Glomerular visceral epithelial cell (primary cell): ENCODE measurements around the gene TTLL5.

Experiments used
- DNase-seq: peaks from one replicate; pipeline ENCODE4 v3.0.0-alpha.2; 2016; ENCODE audit errors: extremely low spot score

Gene TTLL5

GRCh38 chr14:75732888-75733287 lies 71.8 kb downstream of the TTLL5 start:
- no peak for DNase-seq

DNA sequence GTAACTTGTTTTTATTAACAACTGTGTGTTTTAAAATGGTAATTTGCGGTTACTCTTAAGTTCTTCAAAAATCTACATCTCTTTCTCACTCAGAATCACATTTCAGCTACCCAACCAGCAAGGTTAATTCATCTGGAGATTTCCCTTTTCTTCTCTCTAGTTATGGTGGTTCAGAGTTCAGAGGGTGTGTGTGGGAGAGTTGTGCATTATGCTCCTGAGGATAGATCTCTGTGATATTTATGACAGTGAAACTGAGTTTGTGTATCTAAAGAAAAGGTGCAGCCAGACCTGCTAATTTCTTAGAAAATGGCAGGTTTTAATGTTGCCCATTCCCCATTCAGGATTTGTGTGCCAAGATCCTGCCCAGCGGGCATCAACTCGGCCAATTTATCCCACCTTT lies 73.8 kb downstream of the TTLL5 start:
- no peak for DNase-seq

GRCh38 chr14:75736845-75737485 lies 75.9 kb downstream of the TTLL5 start:
- DNase-seq = no peak

DNA sequence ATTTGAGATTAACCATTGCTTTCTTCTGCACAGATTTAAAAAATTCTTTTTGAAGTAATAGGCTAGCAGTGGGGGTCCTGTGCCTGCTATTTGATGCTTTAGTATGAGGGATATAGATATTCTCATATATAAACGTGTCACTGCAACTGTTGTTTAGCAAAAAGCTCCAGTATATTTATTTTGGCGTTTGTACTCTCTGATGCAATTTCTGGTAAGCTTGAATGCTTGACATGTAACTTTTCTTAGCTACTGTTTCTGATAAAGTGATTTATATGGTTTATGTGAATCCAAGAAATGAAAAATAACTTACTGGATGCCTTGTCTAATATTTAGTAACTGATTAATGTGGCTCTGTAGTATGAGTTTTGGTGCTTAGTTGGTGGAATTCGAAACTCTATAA lies 77.1 kb downstream of the TTLL5 start:
- DNase-seq = no peak

DNA sequence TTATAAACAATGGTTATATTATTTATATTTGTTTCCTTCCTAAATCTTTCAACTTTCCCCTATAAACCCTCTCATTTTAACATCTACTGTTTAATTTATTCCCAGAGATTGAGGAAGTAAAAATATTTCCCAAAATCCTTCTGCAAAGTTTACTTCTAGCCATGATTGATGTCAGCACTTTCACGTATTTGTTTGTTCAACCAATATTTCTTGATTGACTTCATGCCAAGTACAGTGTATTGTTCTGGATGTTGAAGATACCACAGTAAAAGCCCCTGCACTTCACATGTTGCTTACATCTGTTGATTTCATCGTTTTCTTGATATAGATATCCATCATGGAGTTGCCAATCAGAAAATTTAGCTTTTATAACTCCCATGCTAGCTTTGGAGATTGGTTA lies 81.8 kb downstream of the TTLL5 start:
- DNase-seq = no peak

GRCh38 chr14:75747899-75748298 lies 86.9 kb downstream of the TTLL5 start:
- DNase-seq = no peak

- DNase-seq = no peak
These were observed 87.3 kb downstream of the TTLL5 start for GRCh38 chr14:75748336-75748735.

- no peak for DNase-seq
These were observed 90.2 kb downstream of the TTLL5 start for GRCh38 chr14:75751296-75751695.

DNA sequence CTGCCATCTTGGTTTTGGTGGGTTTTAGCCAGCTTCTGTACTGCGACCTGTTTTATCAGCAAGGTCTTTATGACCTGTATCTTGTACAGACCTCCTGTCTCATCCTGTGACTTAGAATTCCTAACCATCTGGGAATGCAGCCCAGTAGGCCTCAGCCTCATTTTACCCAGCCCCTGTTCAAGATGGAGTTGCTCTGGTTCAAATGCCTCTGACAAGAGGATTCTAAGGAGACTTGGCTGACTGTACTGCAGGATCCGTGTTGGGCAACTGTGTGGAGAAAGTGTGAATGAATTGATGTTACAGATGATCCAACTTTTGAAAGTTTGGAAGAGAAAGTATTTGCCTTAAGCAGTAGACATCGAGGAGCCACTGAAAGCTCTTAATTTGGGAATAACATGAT lies 91.0 kb downstream of the TTLL5 start:
- no peak for DNase-seq

GRCh38 chr14:75752907-75753594 lies 92.0 kb downstream of the TTLL5 start:
- no peak for DNase-seq

- DNase-seq = no peak
These were observed 92.7 kb downstream of the TTLL5 start for GRCh38 chr14:75753696-75754095.

DNA sequence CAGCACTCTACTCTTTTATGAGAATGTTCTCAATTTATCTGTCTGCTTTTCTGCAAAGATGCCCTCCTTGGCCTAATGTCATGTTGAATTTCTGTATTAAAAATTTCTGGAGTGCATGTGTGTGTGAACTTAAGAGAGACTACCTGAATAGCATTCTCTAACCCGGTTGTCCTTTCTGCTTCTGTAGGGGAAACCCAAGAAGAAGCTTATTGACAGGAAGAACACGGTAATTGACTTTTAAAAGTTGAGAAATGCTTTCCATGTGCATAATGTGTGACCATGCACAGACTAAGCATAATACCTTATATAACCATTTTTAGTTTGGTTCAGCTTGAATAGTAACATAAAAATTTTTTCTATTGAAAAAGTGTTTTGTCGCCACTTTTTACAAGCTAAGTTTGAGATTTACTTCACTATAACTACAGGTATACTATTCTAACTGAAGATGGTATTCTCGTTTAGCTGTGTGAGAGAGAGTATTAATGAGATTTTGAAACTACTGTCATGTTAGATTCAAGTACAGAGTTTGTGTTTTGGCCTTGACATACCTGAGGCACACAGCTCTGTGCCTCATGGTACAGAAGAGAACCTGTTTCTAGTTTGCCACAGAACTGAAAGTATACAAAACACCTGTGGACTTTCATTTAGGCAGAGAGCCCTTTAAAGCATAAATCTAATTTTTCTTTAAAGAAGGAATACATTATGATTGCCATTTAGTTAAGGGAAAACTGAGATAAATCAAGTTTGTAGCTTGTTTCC lies 96.8 kb downstream of the TTLL5 start:
- no peak for DNase-seq

DNA sequence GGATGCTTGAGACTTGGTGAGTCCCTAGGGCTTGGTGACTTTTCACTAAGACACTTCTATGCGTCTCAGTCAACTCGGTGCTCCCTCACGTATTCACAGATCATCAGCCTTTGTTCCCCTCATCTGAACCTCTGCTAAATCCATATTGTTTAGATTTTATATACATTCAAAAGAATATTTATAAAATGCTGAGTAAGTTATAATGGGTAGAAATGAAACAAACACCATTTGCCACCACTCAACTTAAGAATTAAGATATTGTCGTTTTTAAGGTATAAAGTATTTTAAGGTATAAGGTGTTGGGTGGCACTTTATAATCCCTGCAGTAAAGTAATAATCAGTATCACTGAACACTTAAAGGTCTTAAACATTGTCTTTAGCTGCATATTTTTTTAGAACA lies 103.0 kb downstream of the TTLL5 start:
- no peak for DNase-seq

- no peak for DNase-seq
These were observed 108.1 kb downstream of the TTLL5 start for GRCh38 chr14:75769047-75769685.

- no peak for DNase-seq
These were observed 109.6 kb downstream of the TTLL5 start for GRCh38 chr14:75770635-75771034.

DNA sequence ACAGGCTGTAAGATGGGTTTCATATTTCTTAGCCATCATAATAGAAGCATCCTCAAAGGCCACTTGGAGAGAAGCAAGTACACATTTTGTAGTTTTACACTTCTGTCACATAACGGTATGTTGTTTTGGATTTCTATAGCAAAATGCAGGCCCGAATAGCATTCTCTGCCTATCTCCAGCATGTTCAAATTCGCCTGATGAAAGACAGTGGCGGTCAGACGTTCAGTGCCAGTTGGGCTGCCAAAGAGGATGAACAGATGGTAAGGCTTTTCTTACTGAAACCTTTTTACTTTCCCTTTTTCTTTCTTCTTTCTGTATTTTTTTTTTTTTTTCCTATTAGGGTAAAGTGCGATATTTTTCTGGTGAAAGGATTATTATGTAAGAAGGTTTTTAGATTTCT lies 110.5 kb downstream of the TTLL5 start:
- DNase-seq = no peak

GRCh38 chr14:75773046-75773445 lies 112.0 kb downstream of the TTLL5 start:
- no peak for DNase-seq

DNA sequence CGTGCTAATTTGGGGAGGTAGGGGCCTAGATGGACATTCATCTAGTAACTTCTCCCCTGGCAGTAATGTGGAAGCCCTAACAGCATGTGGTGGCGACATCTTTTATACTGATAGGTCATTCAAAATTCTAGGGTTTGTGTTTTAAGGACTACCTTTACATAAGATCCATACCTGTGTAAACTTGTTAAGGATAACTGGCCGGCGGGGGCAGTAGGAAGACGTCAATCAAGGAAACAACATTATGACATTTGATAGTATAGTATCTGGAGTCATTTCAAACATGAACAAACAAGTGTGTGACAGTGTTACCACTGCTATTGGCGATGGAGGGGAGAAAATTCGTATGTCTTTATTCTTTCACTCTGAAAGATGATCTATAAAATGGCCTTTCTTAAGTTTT lies 120.0 kb downstream of the TTLL5 start:
- no peak for DNase-seq

GRCh38 chr14:75783184-75783583 lies 122.1 kb downstream of the TTLL5 start:
- no peak for DNase-seq

DNA sequence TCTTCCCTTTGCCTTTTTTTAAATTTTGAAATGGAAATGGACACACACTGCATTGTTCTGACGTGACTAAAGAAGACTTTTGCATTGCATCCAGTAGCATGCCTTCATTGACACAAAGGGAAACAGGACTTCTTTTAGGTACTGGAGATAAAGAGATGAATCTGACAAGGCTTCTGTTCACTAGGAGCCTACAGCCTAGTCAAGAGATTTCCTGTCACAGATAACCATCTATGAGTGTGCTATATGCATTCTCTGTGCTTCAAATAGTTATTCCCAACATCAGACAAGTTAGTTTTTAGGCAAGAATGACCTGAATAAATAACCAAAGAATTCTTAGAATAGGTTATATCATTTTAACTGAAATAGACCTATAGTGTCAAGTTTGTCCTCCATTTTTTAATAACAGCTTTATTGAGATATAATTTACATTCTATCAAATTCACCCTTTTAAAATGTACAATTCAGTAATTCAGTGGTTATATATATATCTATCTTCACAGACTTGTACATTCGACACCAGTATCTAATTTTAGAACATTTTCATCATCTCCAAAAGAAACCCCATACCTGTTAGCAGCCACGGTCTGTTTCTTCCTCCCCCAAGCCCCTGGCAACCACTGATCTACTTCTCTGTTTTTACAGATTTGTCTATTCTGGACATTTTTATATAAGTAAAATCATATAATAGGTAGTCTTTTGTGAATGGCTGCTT lies 122.7 kb downstream of the TTLL5 start:
- DNase-seq = no peak

DNA sequence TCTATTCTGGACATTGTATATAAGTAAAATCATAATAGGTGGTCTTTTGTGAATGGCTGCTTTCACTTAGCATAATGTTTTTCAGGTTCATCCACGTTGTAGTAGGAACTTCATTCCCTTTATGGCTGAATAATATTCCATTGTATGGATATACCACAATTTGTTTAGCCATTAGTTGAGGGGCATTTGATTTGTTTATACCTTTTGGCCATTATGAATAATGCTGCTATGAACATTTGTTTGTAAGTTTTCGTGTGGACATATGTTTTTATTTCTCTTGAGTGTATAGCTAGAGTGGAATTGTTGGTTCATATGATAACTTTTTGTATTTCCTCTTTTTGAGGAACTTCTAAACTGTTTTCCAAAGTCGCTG lies 123.3 kb downstream of the TTLL5 start:
- DNase-seq = no peak

DNA sequence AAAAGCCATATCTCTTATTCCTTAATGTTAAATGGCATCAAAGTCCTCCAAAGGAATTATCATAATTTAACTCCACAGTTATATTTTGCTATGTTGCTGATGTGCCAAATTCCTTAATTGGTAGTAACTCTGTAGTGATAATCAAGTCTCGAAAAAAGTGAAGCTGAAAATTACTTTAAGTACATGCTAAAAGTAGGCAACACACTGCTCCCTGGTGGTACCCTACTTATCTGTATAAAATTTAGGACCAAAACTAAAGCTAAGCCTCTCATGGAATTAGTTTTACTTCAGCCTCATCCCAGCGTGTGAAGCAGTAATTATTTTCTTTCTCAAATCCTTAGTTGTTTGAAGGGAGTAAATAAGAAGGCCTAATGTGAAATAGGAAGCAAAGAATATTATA lies 132.8 kb downstream of the TTLL5 start:
- no peak for DNase-seq
